ENCODE measurements around the gene TMEM179. TPM values are rescaled to one million over a fixed set of nuclear protein-coding genes. Genes with fewer than 3 reads are reported as not detected.

The TMEM179 gene
- total RNA-seq, 2 donors from 2014 or later = 0.48 to 0.84 TPM

DNA sequence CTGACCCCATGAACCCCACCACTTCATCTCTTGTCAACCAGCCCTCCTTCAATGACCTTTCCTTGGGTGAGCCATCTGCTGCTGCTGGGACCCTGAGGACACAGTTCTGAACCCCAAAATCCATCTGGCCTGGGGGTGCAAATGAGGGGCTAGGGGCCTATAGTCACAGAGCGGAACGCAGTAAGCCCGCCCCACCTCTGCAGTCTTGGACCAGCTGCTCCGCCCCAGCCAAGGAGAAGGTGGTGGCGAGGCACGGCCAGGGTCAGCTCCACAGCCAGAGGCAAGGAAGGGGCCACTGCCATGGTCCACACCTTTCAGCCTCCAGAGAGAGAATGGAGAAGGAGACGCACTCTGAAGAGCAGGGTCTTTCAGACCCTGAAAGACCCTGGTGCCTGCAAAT, 5.1 kb downstream of the TMEM179 start:
- H3K4me3 Mint-ChIP-seq = no peak overlapping the region
- ATAC-seq (no peak), DNase-seq (ENCODE audit: low spot score) (peak; percentile 18)
- no peaks in the 10 kb centered on the region for H3K9me3 Mint-ChIP-seq
- H3K27me3 Mint-ChIP-seq = peaks cover 7 to 13% of the 10 kb centered on the region in 2 donors
- H3K4me1 Mint-ChIP-seq (ENCODE audit: low read depth in 2 of 2) = peaks cover 0 to 2% of the 10 kb centered on the region in 2 donors
- no peaks in the 10 kb centered on the region for H3K36me3 Mint-ChIP-seq
- H3K27ac Mint-ChIP-seq = no peak overlapping the region

DNA sequence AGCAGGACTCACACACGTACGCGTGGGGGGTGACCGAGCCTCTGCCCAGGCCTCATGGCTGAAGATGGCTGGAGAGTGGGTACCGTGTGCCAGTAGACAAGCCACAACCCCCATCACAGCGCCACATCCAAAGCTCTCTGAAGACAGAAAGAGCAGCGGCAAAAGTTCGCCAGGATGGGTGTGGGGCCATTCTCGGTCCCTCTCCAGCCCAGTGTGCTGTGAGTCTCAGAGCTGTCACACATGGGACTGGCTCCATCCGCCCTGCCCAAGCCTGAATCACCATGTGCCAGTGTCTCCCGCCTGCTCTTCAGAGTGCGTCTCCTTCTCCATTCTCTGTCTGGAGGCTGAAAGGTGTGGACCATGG, 5.7 kb downstream of the TMEM179 start:
- ATAC-seq (no peak), DNase-seq (ENCODE audit: low spot score) (peak; percentile 51)
- Mint-ChIP-seq H3K4me1 (ENCODE audit: low read depth in 2 of 2) (peaks cover 0 to under 1% of the 10 kb centered on the region in 2 donors), H3K27me3 (peaks cover 7 to 10% of the 10 kb centered on the region in 2 donors), H3K9me3 (no peaks in the 10 kb centered on the region), H3K36me3 (no peaks in the 10 kb centered on the region), H3K4me3 (no peak overlapping the region), H3K27ac (no peak overlapping the region)

DNA sequence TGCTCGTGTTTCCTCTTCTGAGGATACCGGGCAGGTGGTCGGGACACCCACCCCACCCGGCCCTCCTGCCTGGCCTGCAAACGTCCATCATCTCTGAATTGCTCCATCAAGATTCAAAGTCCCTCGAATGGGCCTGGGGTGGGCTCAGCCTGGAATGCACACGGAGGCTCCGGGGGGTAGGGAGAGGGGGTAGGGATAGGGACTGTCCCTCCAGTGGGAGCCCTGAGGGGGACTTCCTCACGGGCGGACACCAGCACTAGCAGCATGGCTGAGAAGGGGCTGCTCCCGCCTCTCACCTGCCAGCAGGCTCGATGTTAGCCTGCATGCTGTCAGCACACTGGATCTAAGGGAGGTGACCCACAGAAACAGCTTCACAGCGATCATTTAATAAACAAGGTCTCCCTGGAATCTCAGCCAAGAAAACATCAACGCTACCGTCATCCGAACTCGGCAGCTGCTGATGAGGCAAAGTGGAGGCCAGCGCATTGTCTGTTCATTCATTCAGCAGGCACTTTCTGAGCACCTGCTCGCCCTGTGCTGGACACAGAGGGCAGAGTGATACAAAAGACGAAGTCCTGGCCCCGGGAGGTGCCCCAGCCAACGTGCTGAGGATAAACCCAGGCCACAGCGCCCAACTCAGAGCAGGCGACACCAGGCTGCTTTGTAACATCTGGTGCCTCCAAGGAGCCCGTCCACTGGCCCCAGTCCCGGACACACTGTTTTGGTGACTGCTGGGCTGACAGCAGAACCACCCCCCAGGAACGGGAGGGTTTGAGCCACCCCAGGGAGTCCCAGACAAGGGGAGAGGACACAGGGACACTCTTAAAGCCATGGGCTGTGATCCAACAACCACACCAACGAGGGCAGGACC, 6.3 kb downstream of the TMEM179 start:
- no peak overlapping the region for H3K4me3 Mint-ChIP-seq
- no peak overlapping the region for H3K27ac Mint-ChIP-seq
- DNase-seq (ENCODE audit: low spot score) (no peak), ATAC-seq (no peak)
- H3K4me1 Mint-ChIP-seq (ENCODE audit: low read depth in 2 of 2) = no peaks in the 10 kb centered on the region
- peaks cover 7 to 9% of the 10 kb centered on the region in 2 donors for H3K27me3 Mint-ChIP-seq
- no peaks in the 10 kb centered on the region for H3K9me3 Mint-ChIP-seq
- no peaks in the 10 kb centered on the region for H3K36me3 Mint-ChIP-seq

DNA sequence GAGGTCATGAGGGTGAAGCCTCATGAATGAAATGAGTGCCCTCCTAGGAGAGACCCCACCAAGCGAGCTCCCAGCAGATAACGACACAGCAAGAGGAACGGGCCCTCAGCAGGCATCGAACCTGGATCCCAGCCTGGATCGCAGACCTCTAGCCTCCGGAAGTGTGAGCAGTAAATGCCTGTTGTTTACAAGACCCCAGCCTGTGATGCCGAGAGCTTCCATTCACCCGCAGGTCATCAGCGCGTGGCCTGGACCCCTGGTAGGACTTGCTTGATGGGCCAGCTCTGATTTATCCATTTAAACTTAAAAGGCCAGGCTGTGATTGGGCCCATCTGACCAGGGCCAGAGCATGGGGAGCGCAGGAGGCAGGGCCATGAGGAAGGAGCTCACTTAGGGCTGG, 7.0 kb downstream of the TMEM179 start:
- Mint-ChIP-seq H3K4me3 (no peak overlapping the region), H3K27ac (no peak overlapping the region), H3K4me1 (ENCODE audit: low read depth in 2 of 2) (no peaks in the 10 kb centered on the region), H3K27me3 (peaks cover 7% of the 10 kb centered on the region in 2 donors), H3K36me3 (no peaks in the 10 kb centered on the region), H3K9me3 (no peaks in the 10 kb centered on the region)
- DNase-seq (ENCODE audit: low spot score) (no peak), ATAC-seq (no peak)

DNA sequence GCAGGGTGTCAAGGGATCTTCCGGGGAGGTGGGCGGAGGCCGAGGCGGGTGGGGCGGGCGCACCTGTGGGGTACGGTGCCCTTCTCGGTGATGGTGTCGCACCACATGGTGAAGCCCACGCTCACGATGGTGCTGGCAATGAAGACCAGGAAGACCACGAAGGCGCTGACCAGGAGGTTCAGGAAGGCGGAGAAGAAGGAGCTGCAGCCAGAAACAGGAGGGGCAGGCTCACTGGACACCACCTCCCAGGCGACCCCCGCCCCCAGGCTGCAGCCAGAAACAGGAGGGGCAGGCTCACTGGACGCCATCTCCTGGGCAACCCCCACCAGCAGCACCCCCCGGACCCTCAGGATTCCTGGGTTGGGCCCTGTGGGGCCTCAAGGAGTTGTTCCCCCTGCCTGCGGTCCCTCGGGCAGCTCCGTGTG, 7.6 kb downstream of the TMEM179 start:
- no peaks in the 10 kb centered on the region for H3K9me3 Mint-ChIP-seq
- no peaks in the 10 kb centered on the region for H3K36me3 Mint-ChIP-seq
- no peak for ATAC-seq
- DNase-seq (ENCODE audit: low spot score) = no peak
- peaks cover 5% of the 10 kb centered on the region in 2 donors for H3K4me1 Mint-ChIP-seq (ENCODE audit: low read depth in 2 of 2)
- peaks cover 8 to 14% of the 10 kb centered on the region in 2 donors for H3K27me3 Mint-ChIP-seq
- H3K4me3 Mint-ChIP-seq = no peak overlapping the region
- H3K27ac Mint-ChIP-seq = no peak overlapping the region

DNA sequence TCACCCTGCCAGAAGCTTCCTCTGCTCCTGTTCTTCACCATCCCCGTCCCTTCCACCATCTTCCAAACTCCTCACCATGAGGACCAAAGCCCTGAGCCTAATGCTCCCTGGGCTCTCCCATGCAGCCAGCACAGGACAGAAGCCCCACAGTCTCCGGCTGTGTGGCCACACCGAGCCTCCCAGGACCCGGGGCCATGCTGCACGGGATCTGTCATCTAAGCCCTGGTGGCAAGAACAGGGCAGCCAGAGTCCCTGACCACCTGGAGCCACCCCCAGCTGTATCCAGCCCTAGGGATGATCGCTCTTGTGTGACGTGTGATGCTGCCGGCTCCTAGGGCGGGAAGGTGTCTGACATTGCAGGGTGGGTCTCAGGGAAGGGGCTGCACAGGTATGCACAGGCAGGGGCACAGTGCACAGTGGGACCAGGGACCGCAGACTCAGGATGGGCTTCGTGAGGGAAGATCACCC, 8.1 kb downstream of the TMEM179 start:
- Mint-ChIP-seq H3K9me3 (no peaks in the 10 kb centered on the region), H3K27ac (no peak overlapping the region), H3K4me3 (no peak overlapping the region), H3K36me3 (no peaks in the 10 kb centered on the region), H3K4me1 (ENCODE audit: low read depth in 2 of 2) (peaks cover 5 to 6% of the 10 kb centered on the region in 2 donors), H3K27me3 (peaks cover 8 to 14% of the 10 kb centered on the region in 2 donors)
- no peak for ATAC-seq
- no peak for DNase-seq (ENCODE audit: low spot score)

GRCh38 chr14:104595911-104596450, 8.6 kb downstream of the TMEM179 start:
- no peak overlapping the region for H3K27ac Mint-ChIP-seq
- DNase-seq (ENCODE audit: low spot score) (no peak), ATAC-seq (no peak)
- no peaks in the 10 kb centered on the region for H3K9me3 Mint-ChIP-seq
- H3K27me3 Mint-ChIP-seq = peaks cover 8 to 14% of the 10 kb centered on the region in 2 donors
- no peak overlapping the region for H3K4me3 Mint-ChIP-seq
- no peaks in the 10 kb centered on the region for H3K36me3 Mint-ChIP-seq
- H3K4me1 Mint-ChIP-seq (ENCODE audit: low read depth in 2 of 2) = peaks cover 5 to 6% of the 10 kb centered on the region in 2 donors

- peaks cover 6 to 8% of the 10 kb centered on the region in 2 donors for H3K27me3 Mint-ChIP-seq
- no peak overlapping the region for H3K4me3 Mint-ChIP-seq
- no peaks in the 10 kb centered on the region for H3K36me3 Mint-ChIP-seq
- H3K4me1 Mint-ChIP-seq (ENCODE audit: low read depth in 2 of 2) = peaks cover 5 to 6% of the 10 kb centered on the region in 2 donors
- DNase-seq (ENCODE audit: low spot score) (no peak), ATAC-seq (no peak)
- H3K9me3 Mint-ChIP-seq = no peaks in the 10 kb centered on the region
- no peak overlapping the region for H3K27ac Mint-ChIP-seq
These were observed 9.4 kb downstream of the TMEM179 start for GRCh38 chr14:104595116-104595675.

GRCh38 chr14:104594310-104595046, 10.1 kb downstream of the TMEM179 start:
- ATAC-seq (no peak), DNase-seq (ENCODE audit: low spot score) (no peak)
- H3K4me3 Mint-ChIP-seq = no peak overlapping the region
- no peaks in the 10 kb centered on the region for H3K9me3 Mint-ChIP-seq
- H3K4me1 Mint-ChIP-seq (ENCODE audit: low read depth in 2 of 2) = peaks cover 5 to 6% of the 10 kb centered on the region in 2 donors
- peaks cover 6 to 7% of the 10 kb centered on the region in 2 donors for H3K27me3 Mint-ChIP-seq
- no peak overlapping the region for H3K27ac Mint-ChIP-seq
- no peaks in the 10 kb centered on the region for H3K36me3 Mint-ChIP-seq

DNA sequence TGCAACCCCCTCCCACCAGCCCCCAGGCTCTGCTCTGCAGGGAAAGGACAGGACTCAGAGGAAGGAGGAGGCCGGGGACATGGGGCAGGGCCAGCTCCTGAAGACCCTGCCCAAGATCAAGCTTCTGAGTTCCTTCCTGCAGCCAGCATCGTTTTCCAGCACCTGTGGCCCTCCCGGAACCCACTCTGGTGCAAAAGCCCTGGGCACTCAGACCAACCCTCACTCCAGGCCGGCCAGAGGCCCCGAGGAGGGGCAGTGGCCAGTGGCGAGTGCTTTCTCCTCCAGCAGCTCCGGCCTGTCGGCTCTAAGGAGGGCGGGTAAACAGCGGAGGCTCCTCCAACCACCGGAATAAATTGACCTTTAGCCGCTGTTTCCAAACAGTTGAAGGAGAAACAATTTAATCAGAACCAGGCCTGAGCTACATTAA, 10.8 kb downstream of the TMEM179 start:
- Mint-ChIP-seq H3K27ac (no peak overlapping the region), H3K4me1 (ENCODE audit: low read depth in 2 of 2) (peaks cover 5 to 6% of the 10 kb centered on the region in 2 donors), H3K9me3 (no peaks in the 10 kb centered on the region), H3K36me3 (no peaks in the 10 kb centered on the region), H3K4me3 (no peak overlapping the region), H3K27me3 (peaks cover 4 to 7% of the 10 kb centered on the region in 2 donors)
- ATAC-seq = no peak
- DNase-seq (ENCODE audit: low spot score) = no peak

DNA sequence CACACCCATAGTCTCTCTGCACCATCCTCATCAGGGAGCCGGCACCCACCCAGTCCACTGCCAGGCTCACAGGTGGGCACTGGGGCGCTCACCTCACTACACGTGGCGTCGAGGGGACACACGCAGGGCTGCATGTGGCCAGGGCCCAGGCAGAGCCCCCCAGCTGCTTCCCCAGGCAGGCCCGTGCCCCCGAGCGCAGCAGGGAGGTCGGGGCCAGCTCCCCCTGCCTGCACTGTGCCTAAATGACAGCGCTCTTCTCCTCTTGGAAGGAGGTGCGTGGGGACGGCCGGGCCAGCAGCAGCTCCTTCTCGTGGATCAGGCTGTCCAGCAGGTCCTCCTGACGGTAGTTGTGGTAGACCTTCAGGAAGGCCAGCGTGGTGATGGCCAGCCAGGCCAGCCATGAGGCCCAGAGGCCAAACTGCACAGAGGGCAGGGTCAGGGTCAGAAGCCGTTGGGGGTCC, 11.3 kb downstream of the TMEM179 start:
- H3K36me3 Mint-ChIP-seq = no peaks in the 10 kb centered on the region
- no peak overlapping the region for H3K4me3 Mint-ChIP-seq

GRCh38 chr14:104592785-104593184, 11.8 kb downstream of the TMEM179 start:
- H3K9me3 Mint-ChIP-seq = no peaks in the 10 kb centered on the region
- no peak for DNase-seq (ENCODE audit: low spot score)
- peaks cover 4 to 7% of the 10 kb centered on the region in 2 donors for H3K27me3 Mint-ChIP-seq
- H3K4me3 Mint-ChIP-seq = no peak overlapping the region
- ATAC-seq = no peak
- H3K4me1 Mint-ChIP-seq (ENCODE audit: low read depth in 2 of 2) = peaks cover 5 to 6% of the 10 kb centered on the region in 2 donors
- no peak overlapping the region for H3K27ac Mint-ChIP-seq
- H3K36me3 Mint-ChIP-seq = no peaks in the 10 kb centered on the region

More for the DNA sequence above, 11.3 kb downstream of the TMEM179 start:
- Mint-ChIP-seq H3K27me3 (peaks cover 4 to 7% of the 10 kb centered on the region in 2 donors), H3K9me3 (no peaks in the 10 kb centered on the region), H3K27ac (no peak overlapping the region), H3K4me1 (ENCODE audit: low read depth in 2 of 2) (peaks cover 5 to 6% of the 10 kb centered on the region in 2 donors)
- ATAC-seq (no peak), DNase-seq (ENCODE audit: low spot score) (no peak)

- no peaks in the 10 kb centered on the region for H3K36me3 Mint-ChIP-seq
- peaks cover 4 to 7% of the 10 kb centered on the region in 2 donors for H3K27me3 Mint-ChIP-seq
- no peak overlapping the region for H3K4me3 Mint-ChIP-seq
- no peak overlapping the region for H3K27ac Mint-ChIP-seq
- no peak for DNase-seq (ENCODE audit: low spot score)
- ATAC-seq = no peak
- peaks cover 5 to 6% of the 10 kb centered on the region in 2 donors for H3K4me1 Mint-ChIP-seq (ENCODE audit: low read depth in 2 of 2)
- H3K9me3 Mint-ChIP-seq = no peaks in the 10 kb centered on the region
These were observed 12.3 kb downstream of the TMEM179 start for GRCh38 chr14:104592292-104592672.
